GM20431 (cell line): ENCODE results near the gene OXLD1.

Experiments used
- in situ Hi-C: fragments of 300-500 bp; cut with MseI, MboI; formaldehyde crosslinking; loops from one replicate; pipeline ENCODE4 v1.15.0; 2020; ENCODE audit warnings: low sequenced_read_pairs; ENCODE audit not compliant: unreplicated experiment

Gene OXLD1

GRCh38 chr17:81656118-81656743 lies 10.2 kb downstream of the OXLD1 start, which contains the start of gene PDE6G:
Gene PDE6G (minus strand): TSS chr17:81656542. CDS start chr17:81653305, 3,237 bp downstream.
- in situ Hi-C loops, result no loop called here

DNA sequence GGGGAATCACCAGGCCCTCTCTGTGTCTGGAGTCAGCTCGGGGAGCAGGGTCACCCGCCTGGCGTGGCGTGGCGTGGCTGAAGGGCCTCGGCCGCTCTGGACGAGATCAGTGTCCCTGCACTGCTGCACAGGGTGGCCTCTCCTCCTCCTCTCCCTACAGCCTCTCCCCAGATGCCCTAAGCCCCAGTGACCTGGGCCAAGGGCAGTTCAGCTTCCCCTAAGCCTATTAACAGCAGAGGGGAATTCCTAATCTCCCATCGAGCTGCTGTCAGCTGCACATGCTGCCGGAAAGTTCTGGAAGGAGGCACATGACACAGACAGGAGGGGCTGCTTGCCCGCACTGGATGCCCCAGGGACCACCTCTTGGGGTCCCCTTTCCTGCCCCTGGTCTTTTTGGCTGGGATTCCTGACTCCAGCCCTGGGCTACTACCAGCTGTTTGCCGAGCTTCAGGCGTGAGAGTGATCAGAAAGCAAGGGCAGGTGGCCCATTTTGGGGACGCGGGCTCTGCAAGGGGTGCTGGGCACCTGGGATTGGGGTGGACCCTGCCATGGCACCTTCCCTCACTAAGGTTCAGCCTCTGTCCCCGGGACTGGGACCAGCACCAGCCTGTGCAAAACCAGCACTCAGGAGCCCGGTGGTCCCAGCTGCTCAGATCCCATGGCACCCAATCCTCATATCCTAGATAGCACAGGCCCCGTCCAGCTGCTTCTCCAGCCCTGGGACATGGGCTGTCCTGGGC lies 10.9 kb downstream of the OXLD1 start:
- in situ Hi-C loops, result no loop called here

DNA sequence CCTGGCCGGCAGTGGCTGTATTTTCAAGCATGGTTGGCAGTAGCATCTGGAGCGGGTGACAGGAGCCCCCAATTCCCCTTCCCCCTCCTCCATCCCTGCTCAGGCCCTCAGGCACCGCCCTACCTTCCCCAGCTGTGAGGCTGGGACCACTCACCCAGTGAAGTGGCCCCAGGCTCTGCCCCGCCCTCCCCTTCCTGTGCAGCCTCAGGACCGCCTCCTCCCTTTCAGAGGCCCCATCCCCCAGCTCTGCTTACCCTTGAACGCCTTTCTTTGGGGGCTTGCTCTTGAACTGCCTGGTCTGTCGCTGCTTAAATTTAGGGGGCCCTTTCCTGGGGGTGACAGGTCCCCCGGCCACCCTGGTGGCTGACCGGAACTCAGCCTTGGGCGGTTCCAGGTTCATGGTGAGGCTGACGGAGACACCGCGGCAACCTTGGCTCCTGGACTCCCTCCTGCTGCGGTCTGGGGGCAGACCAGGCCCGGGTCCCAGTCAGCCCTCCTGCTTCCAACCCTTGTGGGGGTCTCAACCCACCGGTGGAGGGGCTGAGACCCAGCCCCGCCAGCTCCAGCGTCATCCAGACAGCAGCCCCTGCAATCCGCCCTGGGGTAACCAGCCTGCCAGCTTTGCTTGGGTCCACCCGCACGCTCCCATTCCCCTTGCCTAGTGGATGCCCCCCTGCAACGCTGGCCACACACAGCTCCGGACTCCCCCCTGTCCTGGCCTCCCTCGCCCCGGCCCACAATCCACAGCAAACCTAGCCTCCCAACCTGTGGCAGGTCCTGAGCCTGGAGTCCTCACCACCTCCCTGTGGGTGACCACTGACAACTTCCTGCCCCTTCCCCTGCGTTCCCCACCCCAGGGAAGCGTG lies 13.3 kb downstream of the OXLD1 start:
- in situ Hi-C loops, result no loop called here

- in situ Hi-C loops, result no loop called here
Observed at GRCh38 chr17:81651692-81652091, 14.7 kb downstream of the OXLD1 start.

DNA sequence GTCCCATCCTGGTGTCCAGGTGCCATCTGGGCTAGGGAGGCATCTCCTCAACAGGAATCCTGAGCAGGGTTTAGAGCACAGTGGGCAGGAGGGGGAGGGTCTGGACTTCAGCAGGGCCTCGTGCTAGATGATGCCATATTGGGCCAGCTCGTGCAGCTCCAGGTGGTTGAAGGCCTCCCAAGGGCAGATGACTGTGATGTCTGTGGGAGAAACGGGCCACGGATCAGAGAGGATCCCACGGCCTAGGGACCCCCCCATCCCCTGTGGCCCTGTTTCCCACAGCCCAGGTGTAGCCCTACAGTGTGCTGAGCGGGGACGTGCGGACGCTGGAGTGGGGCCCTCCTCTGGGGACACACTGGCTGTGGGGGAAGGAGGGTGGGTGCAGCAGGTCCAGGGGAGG lies 15.5 kb downstream of the OXLD1 start:
- in situ Hi-C loops, result no loop called here

DNA sequence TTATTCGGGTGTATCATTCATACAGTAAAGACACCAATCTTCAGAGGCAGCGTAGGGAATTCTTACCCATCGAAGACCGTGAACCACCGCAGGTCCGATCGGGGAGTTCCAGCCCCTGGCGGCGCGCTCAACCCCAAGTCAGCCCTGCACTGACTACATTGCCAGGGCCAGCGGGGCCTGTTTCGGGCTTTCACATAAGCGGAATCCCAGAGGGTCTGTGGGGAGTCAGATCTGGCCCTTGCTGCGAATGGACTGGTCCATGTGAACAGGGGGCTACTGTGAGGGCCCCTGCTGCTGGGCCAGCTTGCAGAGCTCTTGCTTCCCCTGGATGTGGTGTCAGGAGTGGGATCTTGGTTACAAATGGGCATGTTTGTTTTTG lies 17.7 kb downstream of the OXLD1 start:
- in situ Hi-C loops, result no loop called here

GRCh38 chr17:81648013-81648706 lies 18.2 kb downstream of the OXLD1 start:
- in situ Hi-C loops, result no loop called here

- in situ Hi-C loops, result no loop called here
Observed at GRCh38 chr17:81647640-81648012, 18.8 kb downstream of the OXLD1 start.

GRCh38 chr17:81646869-81647600 lies 19.4 kb downstream of the OXLD1 start:
- in situ Hi-C loops, result no loop called here

GRCh38 chr17:81644976-81645952 lies 21.1 kb downstream of the OXLD1 start:
- in situ Hi-C loops, result no loop called here

GRCh38 chr17:81644496-81644895 lies 21.9 kb downstream of the OXLD1 start:
- in situ Hi-C loops, result no loop called here

GRCh38 chr17:81641825-81642489 lies 24.4 kb downstream of the OXLD1 start:
- in situ Hi-C loops, result no loop called here

DNA sequence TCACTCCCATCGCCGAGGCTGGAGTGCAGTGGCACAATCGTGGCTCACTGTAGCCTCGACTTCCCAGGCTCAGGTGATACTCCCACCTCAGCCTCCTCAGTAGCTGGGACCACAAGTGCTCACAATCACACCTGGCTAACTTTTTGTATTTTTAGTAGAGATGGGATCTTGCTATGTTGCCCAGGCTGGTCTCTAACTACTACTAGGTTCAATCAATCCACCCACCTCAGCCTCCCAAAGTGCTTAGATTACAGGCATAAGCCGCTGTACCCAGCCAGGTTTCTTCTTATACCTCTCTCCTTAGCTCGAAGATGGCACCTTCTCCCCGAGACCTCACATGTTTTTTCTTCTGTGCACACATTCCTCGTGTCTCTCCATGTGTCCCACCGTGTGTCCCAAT lies 26.4 kb downstream of the OXLD1 start:
- in situ Hi-C loops, result no loop called here

- in situ Hi-C loops, result no loop called here
Observed at GRCh38 chr17:81638683-81639082, 27.7 kb downstream of the OXLD1 start.

- in situ Hi-C loops, result no loop called here
Observed at GRCh38 chr17:81636505-81637288, 29.7 kb downstream of the OXLD1 start, which contains the start of the genes NPLOC4 and TSPAN10. Gene NPLOC4 (minus strand): TSS chr17:81637112. CDS start chr17:81636930, 182 bp downstream. Gene TSPAN10 (plus strand): TSS chr17:81637196. CDS start chr17:81642413, 5,217 bp downstream.

DNA sequence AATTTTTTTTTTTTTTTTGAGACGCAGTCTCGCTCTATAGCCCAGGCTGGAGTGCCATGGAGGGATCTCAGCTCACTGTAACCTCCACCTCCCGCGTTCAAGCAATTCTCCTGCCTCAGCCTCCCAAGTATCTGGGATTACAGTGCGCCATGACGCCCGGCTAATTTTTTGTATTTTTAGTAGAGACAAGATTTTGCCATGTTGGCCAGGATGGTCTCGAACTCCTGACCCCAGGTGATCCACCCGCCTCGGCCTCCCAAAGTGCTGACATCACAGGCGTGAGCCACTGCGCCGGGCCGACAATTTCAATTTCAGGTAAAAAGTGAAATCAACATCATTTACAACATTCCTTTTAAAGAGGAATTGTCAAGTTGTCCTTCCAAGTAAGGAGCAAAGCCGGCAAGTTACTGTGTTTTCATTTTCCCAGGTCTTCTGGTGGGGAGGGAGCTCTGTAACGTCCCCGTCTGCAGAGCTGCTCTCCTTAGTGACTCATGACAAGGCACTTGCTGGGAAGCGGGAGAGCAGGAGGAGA lies 30.4 kb downstream of the OXLD1 start:
- in situ Hi-C loops, result no loop called here

GRCh38 chr17:81635431-81635830 lies 31.0 kb downstream of the OXLD1 start:
- in situ Hi-C loops, result no loop called here
